Nephron progenitor cell (in vitro differentiated cells): ENCODE data around the gene NOS3.
A peak's percentile ranks its signal among the peaks of the same experiment; 100 is the strongest.

Experiments used
- DNase-seq: peaks from one replicate; pipeline ENCODE4 v3.0.0; 2021
- H3K27ac Mint-ChIP-seq: 2 replicates; pipeline ENCODE4 v1.8.0; 2021; ENCODE audit warnings: mild to moderate bottlenecking, moderate library complexity, mixed read lengths
- H3K27me3 Mint-ChIP-seq: 2 replicates; pipeline ENCODE4 v1.8.0; 2021; ENCODE audit warnings: mild to moderate bottlenecking, low read depth, mixed read lengths; ENCODE audit not compliant: poor library complexity
- H3K36me3 Mint-ChIP-seq: 2 replicates; pipeline ENCODE4 v1.8.0; 2021; ENCODE audit warnings: low read depth, mixed read lengths
- H3K4me1 Mint-ChIP-seq: 2 replicates; pipeline ENCODE4 v1.8.0; 2021; ENCODE audit warnings: mixed read lengths
- H3K4me3 Mint-ChIP-seq: 2 replicates; pipeline ENCODE4 v1.8.0; 2021; ENCODE audit warnings: mild to moderate bottlenecking, moderate library complexity, mixed read lengths
- H3K9me3 Mint-ChIP-seq: 2 replicates; pipeline ENCODE4 v1.8.0; 2021; ENCODE audit warnings: mild to moderate bottlenecking, moderate library complexity, mixed read lengths
- TF ChIP-seq, protein P1 (sequence below): fragments of 200-600 bp; sonication (generic); IDR thresholded peaks from 2 replicates; pipeline ENCODE4 v1.5.0; 2021; ENCODE audit warnings: antibody characterized with exemption

The NOS3 gene

DNA sequence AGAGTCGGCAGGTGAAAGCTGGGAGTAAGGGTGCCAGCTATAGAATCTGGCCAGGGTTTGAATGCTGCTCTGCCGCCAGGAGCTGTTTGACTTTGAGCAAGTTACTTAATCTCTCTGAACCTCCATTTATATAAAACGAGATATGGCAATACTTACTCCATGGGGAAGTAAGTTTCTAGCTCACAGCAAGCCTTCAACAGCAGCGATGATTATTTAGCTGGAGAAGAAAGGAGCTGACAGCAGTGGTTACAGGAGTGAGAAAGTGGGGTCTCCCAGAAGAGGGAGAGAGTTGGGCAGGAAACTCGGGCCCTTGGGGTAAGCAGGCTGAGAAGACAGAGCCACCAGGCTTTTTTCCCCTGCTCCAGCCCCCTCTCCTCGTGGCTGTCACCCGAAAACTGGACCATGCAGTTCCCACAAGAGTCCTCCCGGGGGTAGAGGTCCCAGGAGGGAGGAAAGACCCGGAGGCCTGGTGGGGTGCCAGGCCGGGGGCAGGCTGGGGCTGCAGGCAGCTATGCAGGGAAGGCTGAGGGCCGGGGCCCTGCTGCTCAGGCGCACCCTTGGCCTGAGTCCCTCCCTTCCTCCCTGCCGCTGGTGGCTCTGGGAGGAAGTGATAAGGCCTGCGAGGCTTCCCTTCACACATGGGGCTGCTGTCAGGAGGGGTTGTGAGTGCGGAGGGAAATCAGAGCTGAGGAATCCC lies 3.5 kb downstream of the NOS3 start:
- peaks cover 10% of the 10 kb centered on the region for H3K27me3 Mint-ChIP-seq
- peaks cover 11% of the 10 kb centered on the region for H3K9me3 Mint-ChIP-seq
- no peak for DNase-seq
- H3K36me3 Mint-ChIP-seq = no peaks in the 10 kb centered on the region
- peak overlapping the region; percentile 80 for H3K27ac Mint-ChIP-seq
- TF ChIP-seq, protein P1, sequence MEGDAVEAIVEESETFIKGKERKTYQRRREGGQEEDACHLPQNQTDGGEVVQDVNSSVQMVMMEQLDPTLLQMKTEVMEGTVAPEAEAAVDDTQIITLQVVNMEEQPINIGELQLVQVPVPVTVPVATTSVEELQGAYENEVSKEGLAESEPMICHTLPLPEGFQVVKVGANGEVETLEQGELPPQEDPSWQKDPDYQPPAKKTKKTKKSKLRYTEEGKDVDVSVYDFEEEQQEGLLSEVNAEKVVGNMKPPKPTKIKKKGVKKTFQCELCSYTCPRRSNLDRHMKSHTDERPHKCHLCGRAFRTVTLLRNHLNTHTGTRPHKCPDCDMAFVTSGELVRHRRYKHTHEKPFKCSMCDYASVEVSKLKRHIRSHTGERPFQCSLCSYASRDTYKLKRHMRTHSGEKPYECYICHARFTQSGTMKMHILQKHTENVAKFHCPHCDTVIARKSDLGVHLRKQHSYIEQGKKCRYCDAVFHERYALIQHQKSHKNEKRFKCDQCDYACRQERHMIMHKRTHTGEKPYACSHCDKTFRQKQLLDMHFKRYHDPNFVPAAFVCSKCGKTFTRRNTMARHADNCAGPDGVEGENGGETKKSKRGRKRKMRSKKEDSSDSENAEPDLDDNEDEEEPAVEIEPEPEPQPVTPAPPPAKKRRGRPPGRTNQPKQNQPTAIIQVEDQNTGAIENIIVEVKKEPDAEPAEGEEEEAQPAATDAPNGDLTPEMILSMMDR = no peak
- no peak overlapping the region for H3K4me3 Mint-ChIP-seq
- peaks cover 44% of the 10 kb centered on the region for H3K4me1 Mint-ChIP-seq

GRCh38 chr7:150994838-150995510 lies 4.2 kb downstream of the NOS3 start:
- Mint-ChIP-seq H3K4me3 (no peak overlapping the region), H3K27ac (no peak overlapping the region), H3K9me3 (peaks cover 11% of the 10 kb centered on the region), H3K4me1 (peaks cover 37% of the 10 kb centered on the region), H3K36me3 (no peaks in the 10 kb centered on the region), H3K27me3 (peaks cover 7% of the 10 kb centered on the region)
- TF ChIP-seq, protein P1 = no peak
- DNase-seq = no peak

DNA sequence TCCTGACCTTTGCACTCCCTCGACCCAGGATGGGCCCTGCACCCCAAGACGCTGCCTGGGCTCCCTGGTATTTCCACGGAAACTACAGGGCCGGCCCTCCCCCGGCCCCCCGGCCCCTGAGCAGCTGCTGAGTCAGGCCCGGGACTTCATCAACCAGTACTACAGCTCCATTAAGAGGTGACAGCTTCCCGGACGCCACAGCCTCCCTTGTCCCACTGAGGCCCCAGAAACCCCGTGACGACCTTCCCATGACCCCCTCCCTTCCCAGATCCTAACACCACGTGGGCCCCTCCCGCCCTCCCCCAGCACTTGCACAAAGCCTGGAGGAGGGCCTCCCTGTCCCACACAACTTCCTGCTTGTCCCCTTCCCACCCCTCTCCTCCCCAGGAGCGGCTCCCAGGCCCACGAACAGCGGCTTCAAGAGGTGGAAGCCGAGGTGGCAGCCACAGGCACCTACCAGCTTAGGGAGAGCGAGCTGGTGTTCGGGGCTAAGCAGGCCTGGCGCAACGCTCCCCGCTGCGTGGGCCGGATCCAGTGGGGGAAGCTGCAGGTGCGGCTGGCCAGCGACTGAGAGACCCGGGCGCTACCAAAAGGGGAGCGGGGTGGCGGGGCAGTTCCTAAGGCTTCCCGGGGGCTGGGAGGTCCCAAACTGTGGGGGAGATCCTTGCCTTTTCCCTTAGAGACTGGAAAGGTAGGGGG lies 5.7 kb downstream of the NOS3 start:
- TF ChIP-seq, protein P1 = no peak
- H3K27ac Mint-ChIP-seq = no peak overlapping the region
- DNase-seq = no peak
- H3K4me1 Mint-ChIP-seq = peaks cover 44% of the 10 kb centered on the region
- no peaks in the 10 kb centered on the region for H3K27me3 Mint-ChIP-seq
- no peaks in the 10 kb centered on the region for H3K9me3 Mint-ChIP-seq
- no peak overlapping the region for H3K4me3 Mint-ChIP-seq
- H3K36me3 Mint-ChIP-seq = no peaks in the 10 kb centered on the region

DNA sequence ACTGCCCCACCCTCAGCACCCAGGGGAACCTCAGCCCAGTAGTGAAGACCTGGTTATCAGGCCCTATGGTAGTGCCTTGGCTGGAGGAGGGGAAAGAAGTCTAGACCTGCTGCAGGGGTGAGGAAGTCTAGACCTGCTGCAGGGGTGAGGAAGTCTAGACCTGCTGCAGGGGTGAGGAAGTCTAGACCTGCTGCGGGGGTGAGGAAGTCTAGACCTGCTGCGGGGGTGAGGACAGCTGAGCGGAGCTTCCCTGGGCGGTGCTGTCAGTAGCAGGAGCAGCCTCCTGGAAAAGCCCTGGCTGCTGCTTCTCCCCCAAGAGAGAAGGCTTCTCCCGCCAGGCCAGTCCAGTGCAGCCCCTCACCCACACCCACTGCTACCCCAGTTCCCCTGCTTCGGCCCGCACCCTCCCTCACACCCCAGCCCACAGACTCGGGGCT lies 6.3 kb downstream of the NOS3 start:
- Mint-ChIP-seq H3K4me3 (no peak overlapping the region), H3K36me3 (no peaks in the 10 kb centered on the region), H3K27me3 (no peaks in the 10 kb centered on the region), H3K9me3 (no peaks in the 10 kb centered on the region), H3K27ac (no peak overlapping the region), H3K4me1 (peaks cover 44% of the 10 kb centered on the region)
- TF ChIP-seq, protein P1 = no peak
- DNase-seq = no peak

- peak overlapping the region; percentile 37 for H3K27ac Mint-ChIP-seq
- no peak overlapping the region for H3K4me3 Mint-ChIP-seq
- DNase-seq = no peak
- H3K9me3 Mint-ChIP-seq = no peaks in the 10 kb centered on the region
- no peaks in the 10 kb centered on the region for H3K27me3 Mint-ChIP-seq
- no peaks in the 10 kb centered on the region for H3K36me3 Mint-ChIP-seq
- H3K4me1 Mint-ChIP-seq = peaks cover 39% of the 10 kb centered on the region
- TF ChIP-seq, protein P1 = no peak
These were observed 7.0 kb downstream of the NOS3 start for GRCh38 chr7:150997817-150998216.
